Activated naive CD4-positive, alpha-beta T cell treated with anti-CD3 and anti-CD28 coated beads, Interleukin-2, amount 50 U/mL, for 24 hours (primary cell): Measurements from ENCODE around the gene KLHL22.

Experiments used
- H3K27ac Mint-ChIP-seq: one replicate; pipeline ENCODE4 v1.8.0; 2021; ENCODE audit warnings: mild to moderate bottlenecking, mixed read lengths
- H3K27me3 Mint-ChIP-seq: one replicate; pipeline ENCODE4 v1.8.0; 2021; ENCODE audit warnings: mixed read lengths
- H3K36me3 Mint-ChIP-seq: one replicate; pipeline ENCODE4 v1.8.0; 2021; ENCODE audit warnings: mixed read lengths
- H3K4me1 Mint-ChIP-seq: one replicate; pipeline ENCODE4 v1.8.0; 2021; ENCODE audit warnings: mixed read lengths
- H3K4me3 Mint-ChIP-seq: one replicate; pipeline ENCODE4 v1.8.0; 2021; ENCODE audit warnings: mild to moderate bottlenecking, mixed read lengths
- H3K9me3 Mint-ChIP-seq: one replicate; pipeline ENCODE4 v1.8.0; 2021; ENCODE audit warnings: mixed read lengths

The KLHL22 gene

GRCh38 chr22:20530368-20531153 is 35.0 kb upstream of the KLHL22 start:
- H3K27ac Mint-ChIP-seq: no peak overlapping the region
- peaks cover 5% of the 10 kb centered on the region for H3K36me3 Mint-ChIP-seq
- no peaks in the 10 kb centered on the region for H3K9me3 Mint-ChIP-seq
- H3K4me3 Mint-ChIP-seq: no peak overlapping the region
- H3K4me1 Mint-ChIP-seq: peaks cover 72% of the 10 kb centered on the region
- no peaks in the 10 kb centered on the region for H3K27me3 Mint-ChIP-seq

GRCh38 chr22:20528405-20528978 is 32.9 kb upstream of the KLHL22 start:
- Mint-ChIP-seq H3K27ac (no peak overlapping the region), H3K27me3 (no peaks in the 10 kb centered on the region), H3K4me1 (peaks cover 66% of the 10 kb centered on the region), H3K9me3 (no peaks in the 10 kb centered on the region), H3K36me3 (peaks cover 5% of the 10 kb centered on the region), H3K4me3 (no peak overlapping the region)

- Mint-ChIP-seq H3K4me1 (peaks cover 67% of the 10 kb centered on the region), H3K4me3 (no peak overlapping the region), H3K27ac (no peak overlapping the region), H3K27me3 (no peaks in the 10 kb centered on the region), H3K36me3 (peaks cover 10% of the 10 kb centered on the region), H3K9me3 (no peaks in the 10 kb centered on the region)
Measured at GRCh38 chr22:20526628-20527355, 31.2 kb upstream of the KLHL22 start.

GRCh38 chr22:20526305-20526627 is 30.7 kb upstream of the KLHL22 start:
- no peak overlapping the region for H3K4me3 Mint-ChIP-seq
- H3K36me3 Mint-ChIP-seq: peaks cover 10% of the 10 kb centered on the region
- peaks cover 64% of the 10 kb centered on the region for H3K4me1 Mint-ChIP-seq
- H3K9me3 Mint-ChIP-seq: no peaks in the 10 kb centered on the region
- no peaks in the 10 kb centered on the region for H3K27me3 Mint-ChIP-seq
- no peak overlapping the region for H3K27ac Mint-ChIP-seq

- Mint-ChIP-seq H3K27me3 (no peaks in the 10 kb centered on the region), H3K27ac (no peak overlapping the region), H3K4me3 (no peak overlapping the region), H3K36me3 (peaks cover 15% of the 10 kb centered on the region), H3K4me1 (peaks cover 64% of the 10 kb centered on the region), H3K9me3 (no peaks in the 10 kb centered on the region)
Measured at GRCh38 chr22:20525048-20525447, 29.5 kb upstream of the KLHL22 start.

- H3K4me3 Mint-ChIP-seq: peak overlapping the region; percentile 67
- no peaks in the 10 kb centered on the region for H3K9me3 Mint-ChIP-seq
- H3K4me1 Mint-ChIP-seq: peaks cover 71% of the 10 kb centered on the region
- H3K27me3 Mint-ChIP-seq: no peaks in the 10 kb centered on the region
- peaks cover 15% of the 10 kb centered on the region for H3K36me3 Mint-ChIP-seq
- H3K27ac Mint-ChIP-seq: peak overlapping the region; percentile 77
Measured at GRCh38 chr22:20524004-20524481, 28.4 kb upstream of the KLHL22 start.

- Mint-ChIP-seq H3K9me3 (no peaks in the 10 kb centered on the region), H3K4me1 (peaks cover 78% of the 10 kb centered on the region), H3K36me3 (peaks cover 17% of the 10 kb centered on the region), H3K27ac (peak overlapping the region; percentile 77), H3K4me3 (peak overlapping the region; percentile 61), H3K27me3 (no peaks in the 10 kb centered on the region)
Measured at GRCh38 chr22:20523086-20523983, 27.7 kb upstream of the KLHL22 start.

- H3K36me3 Mint-ChIP-seq: peaks cover 15% of the 10 kb centered on the region
- peak overlapping the region; percentile 61 for H3K4me3 Mint-ChIP-seq
- no peaks in the 10 kb centered on the region for H3K9me3 Mint-ChIP-seq
- H3K27ac Mint-ChIP-seq: peak overlapping the region; percentile 92
- H3K4me1 Mint-ChIP-seq: peaks cover 82% of the 10 kb centered on the region
- no peaks in the 10 kb centered on the region for H3K27me3 Mint-ChIP-seq
Measured at GRCh38 chr22:20522134-20523004, 26.8 kb upstream of the KLHL22 start.

GRCh38 chr22:20520093-20520511 is 24.5 kb upstream of the KLHL22 start:
- H3K4me3 Mint-ChIP-seq: peak overlapping the region; percentile 24
- peak overlapping the region; percentile 71 for H3K27ac Mint-ChIP-seq
- no peaks in the 10 kb centered on the region for H3K9me3 Mint-ChIP-seq
- H3K36me3 Mint-ChIP-seq: peaks cover 13% of the 10 kb centered on the region
- H3K27me3 Mint-ChIP-seq: no peaks in the 10 kb centered on the region
- peaks cover 83% of the 10 kb centered on the region for H3K4me1 Mint-ChIP-seq

- Mint-ChIP-seq H3K9me3 (no peaks in the 10 kb centered on the region), H3K27me3 (no peaks in the 10 kb centered on the region), H3K36me3 (peaks cover 13% of the 10 kb centered on the region), H3K27ac (no peak overlapping the region), H3K4me3 (no peak overlapping the region), H3K4me1 (peaks cover 85% of the 10 kb centered on the region)
Measured at GRCh38 chr22:20519558-20519957, 24.0 kb upstream of the KLHL22 start.

GRCh38 chr22:20517841-20518592 is 22.4 kb upstream of the KLHL22 start:
- Mint-ChIP-seq H3K9me3 (no peaks in the 10 kb centered on the region), H3K27me3 (no peaks in the 10 kb centered on the region), H3K4me1 (peaks cover 82% of the 10 kb centered on the region), H3K36me3 (peaks cover 14% of the 10 kb centered on the region), H3K4me3 (peak overlapping the region; percentile 36), H3K27ac (peak overlapping the region; percentile 84)

- no peak overlapping the region for H3K4me3 Mint-ChIP-seq
- H3K9me3 Mint-ChIP-seq: no peaks in the 10 kb centered on the region
- H3K36me3 Mint-ChIP-seq: peaks cover 14% of the 10 kb centered on the region
- peak overlapping the region; percentile 13 for H3K27ac Mint-ChIP-seq
- H3K27me3 Mint-ChIP-seq: no peaks in the 10 kb centered on the region
- peaks cover 76% of the 10 kb centered on the region for H3K4me1 Mint-ChIP-seq
Measured at GRCh38 chr22:20517422-20517821, 21.8 kb upstream of the KLHL22 start.

GRCh38 chr22:20516399-20516798 is 20.8 kb upstream of the KLHL22 start:
- H3K4me3 Mint-ChIP-seq: no peak overlapping the region
- peaks cover 78% of the 10 kb centered on the region for H3K4me1 Mint-ChIP-seq
- H3K27ac Mint-ChIP-seq: no peak overlapping the region
- no peaks in the 10 kb centered on the region for H3K9me3 Mint-ChIP-seq
- H3K27me3 Mint-ChIP-seq: no peaks in the 10 kb centered on the region
- H3K36me3 Mint-ChIP-seq: peaks cover 14% of the 10 kb centered on the region
